ENCODE measurements around the gene MRPS27. TPM values are rescaled to one million over a fixed set of nuclear protein-coding genes. Genes with fewer than 3 reads are reported as not detected.

MRPS27 gene
- total and polyA plus RNA-seq, 2 experiments from 2014 or later = 36.4 to 58.5 TPM

DNA sequence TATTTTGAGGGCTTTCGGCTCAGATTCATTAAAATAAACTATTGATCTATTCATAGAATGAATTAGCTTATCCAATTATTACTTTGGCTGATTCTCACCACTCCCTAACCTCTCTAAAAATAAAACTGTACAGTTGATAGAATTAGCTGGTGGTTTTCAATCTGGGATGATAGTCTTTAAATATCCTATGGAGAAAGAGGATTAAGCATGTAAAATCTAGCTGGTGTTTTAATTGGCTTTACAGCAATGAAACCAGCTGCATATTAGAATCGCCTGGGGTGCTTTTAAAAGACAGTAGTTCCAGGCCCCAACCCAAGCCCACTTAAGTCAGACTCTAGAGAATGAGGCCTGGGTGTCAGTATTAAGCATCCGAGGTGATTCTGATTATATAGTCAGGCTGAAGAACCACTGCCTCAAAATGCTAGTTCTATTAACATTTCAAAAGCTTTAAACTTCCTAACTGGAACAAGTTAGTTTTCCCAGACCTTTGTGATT, 117.7 kb downstream of the MRPS27 start:
- H3K4me2 ChIP-seq (ENCODE audit: unreplicated experiment) = no peak overlapping the region
- H3K27me3 ChIP-seq (replicated peaks; ENCODE audit: insufficient read depth) = no peaks in the 10 kb centered on the region
- in situ Hi-C loops (cut with MboI) = no loop called here
- H3K4me1 ChIP-seq (ENCODE audit: insufficient read depth) = peaks cover 21% of the 10 kb centered on the region
- no peak overlapping the region for H3K9ac ChIP-seq
- H3K9me3 ChIP-seq (ENCODE audit: low read depth) = no peaks in the 10 kb centered on the region
- no peak overlapping the region for H3K4me3 ChIP-seq
- H3K9me2 ChIP-seq (ENCODE audit: insufficient read depth) = no peaks in the 10 kb centered on the region
- no peak overlapping the region for H2AFZ ChIP-seq
- H3K27ac ChIP-seq = no peak overlapping the region
- WGBS, 2 experiments (ENCODE audit: low coverage in 1 of 2, low lambda C conversion rate in 2 of 2, missing lambda C conversion rate in 2 of 2) = 80 to 86% methylated on average over 3 of the region's 3 CpGs
- no peak for DNase-seq
- no peaks in the 10 kb centered on the region for H4K20me1 ChIP-seq (ENCODE audit: insufficient read depth)
- peaks cover 47% of the 10 kb centered on the region for H3K79me2 ChIP-seq (ENCODE audit: insufficient read depth)
- H3K36me3 ChIP-seq (ENCODE audit: low read depth) = peaks cover 85% of the 10 kb centered on the region
- peaks cover 50% of the 10 kb centered on the region for H3F3A ChIP-seq (ENCODE audit: insufficient read depth)
- no peak for TF ChIP-seq EZH2 (IDR thresholded peaks at IDR 0.05; ENCODE audit: insufficient read depth, poor library complexity, severe bottlenecking)
- TF ChIP-seq EZH2phosphoT487 (IDR thresholded peaks at IDR 0.05; ENCODE audit: insufficient read depth, low read depth) = no peak

DNA sequence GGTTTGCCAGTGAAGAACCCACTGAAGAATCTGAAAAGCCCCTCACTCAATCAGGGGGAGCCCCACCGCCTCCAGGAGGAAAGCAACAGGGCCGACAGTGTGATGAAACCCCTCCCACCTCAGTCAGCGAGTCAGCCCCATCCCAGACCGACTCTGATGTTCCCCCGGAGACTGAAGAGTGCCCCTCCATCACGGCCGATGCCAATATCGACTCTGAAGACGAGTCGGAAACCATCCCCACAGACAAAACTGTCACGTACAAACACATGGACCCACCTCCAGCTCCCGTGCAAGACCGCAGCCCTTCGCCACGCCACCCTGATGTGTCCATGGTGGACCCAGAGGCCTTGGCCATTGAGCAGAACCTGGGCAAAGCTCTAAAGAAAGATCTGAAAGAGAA, 120.4 kb downstream of the MRPS27 start:
- Histone ChIP-seq H3K9ac (no peak overlapping the region), H3K9me3 (ENCODE audit: low read depth) (no peaks in the 10 kb centered on the region), H3K79me2 (ENCODE audit: insufficient read depth) (peaks cover 71% of the 10 kb centered on the region), H3K27ac (no peak overlapping the region), H3F3A (ENCODE audit: insufficient read depth) (peaks cover 23% of the 10 kb centered on the region), H3K4me1 (ENCODE audit: insufficient read depth) (peaks cover 4% of the 10 kb centered on the region; the same call in 1 of the 2 replicates), H3K4me2 (ENCODE audit: unreplicated experiment) (no peak overlapping the region), H4K20me1 (ENCODE audit: insufficient read depth) (no peaks in the 10 kb centered on the region), H2AFZ (no peak overlapping the region), H3K27me3 (replicated peaks; ENCODE audit: insufficient read depth) (no peaks in the 10 kb centered on the region), H3K4me3 (no peak overlapping the region), H3K36me3 (ENCODE audit: low read depth) (peaks cover 87% of the 10 kb centered on the region), H3K9me2 (ENCODE audit: insufficient read depth) (no peaks in the 10 kb centered on the region)
- 92 to 93% methylated on average over 11 to 15 of the region's 15 CpGs for WGBS, 2 experiments (ENCODE audit: low coverage in 1 of 2, low lambda C conversion rate in 2 of 2, missing lambda C conversion rate in 2 of 2)
- in situ Hi-C loops (cut with MboI) = no loop called here
- DNase-seq = no peak
- TF ChIP-seq EZH2 (IDR thresholded peaks at IDR 0.05; ENCODE audit: insufficient read depth, poor library complexity, severe bottlenecking) (no peak), EZH2phosphoT487 (IDR thresholded peaks at IDR 0.05; ENCODE audit: insufficient read depth, low read depth) (no peak)

GRCh38 chr5:72197393-72197792, 122.6 kb downstream of the MRPS27 start:
- Histone ChIP-seq H3K79me2 (ENCODE audit: insufficient read depth) (peaks cover 85% of the 10 kb centered on the region), H3K27me3 (replicated peaks; ENCODE audit: insufficient read depth) (no peaks in the 10 kb centered on the region)

GRCh38 chr5:72195581-72195980, 124.5 kb downstream of the MRPS27 start:
- H3K79me2 ChIP-seq (ENCODE audit: insufficient read depth) = peaks cover 83% of the 10 kb centered on the region
- in situ Hi-C loops (cut with MboI) = no loop called here
- H3K4me3 ChIP-seq = no peak overlapping the region
- H3K27me3 ChIP-seq (replicated peaks; ENCODE audit: insufficient read depth) = no peaks in the 10 kb centered on the region
- H3F3A ChIP-seq (ENCODE audit: insufficient read depth) = peaks cover 4% of the 10 kb centered on the region
- 93 to 95% methylated on average over 10 of the region's 10 CpGs for WGBS, 2 experiments (ENCODE audit: low coverage in 1 of 2, low lambda C conversion rate in 2 of 2, missing lambda C conversion rate in 2 of 2)
- H3K9me2 ChIP-seq (ENCODE audit: insufficient read depth) = no peaks in the 10 kb centered on the region
- DNase-seq = no peak
- no peak overlapping the region for H3K9ac ChIP-seq
- H3K36me3 ChIP-seq (ENCODE audit: low read depth) = peaks cover 80% of the 10 kb centered on the region
- H3K4me2 ChIP-seq (ENCODE audit: unreplicated experiment) = no peak overlapping the region
- no peak overlapping the region for H2AFZ ChIP-seq
- H3K27ac ChIP-seq = no peak overlapping the region
- H4K20me1 ChIP-seq (ENCODE audit: insufficient read depth) = no peaks in the 10 kb centered on the region
- TF ChIP-seq EZH2 (IDR thresholded peaks at IDR 0.05; ENCODE audit: insufficient read depth, poor library complexity, severe bottlenecking) (no peak), EZH2phosphoT487 (IDR thresholded peaks at IDR 0.05; ENCODE audit: insufficient read depth, low read depth) (no peak)
- H3K4me1 ChIP-seq (ENCODE audit: insufficient read depth) = no peaks in the 10 kb centered on the region
- no peaks in the 10 kb centered on the region for H3K9me3 ChIP-seq (ENCODE audit: low read depth)

More at GRCh38 chr5:72197393-72197792, 122.6 kb downstream of the MRPS27 start:
- H3F3A ChIP-seq (ENCODE audit: insufficient read depth) = peaks cover 2% of the 10 kb centered on the region
- no peaks in the 10 kb centered on the region for H3K4me1 ChIP-seq (ENCODE audit: insufficient read depth)
- H3K9me2 ChIP-seq (ENCODE audit: insufficient read depth) = no peaks in the 10 kb centered on the region
- H3K4me3 ChIP-seq = no peak overlapping the region
- in situ Hi-C loops (cut with MboI) = no loop called here
- no peak for DNase-seq
- H3K36me3 ChIP-seq (ENCODE audit: low read depth) = peaks cover 81% of the 10 kb centered on the region
- H2AFZ ChIP-seq = no peak overlapping the region
- H3K9ac ChIP-seq = no peak overlapping the region
- no peaks in the 10 kb centered on the region for H4K20me1 ChIP-seq (ENCODE audit: insufficient read depth)
- H3K4me2 ChIP-seq (ENCODE audit: unreplicated experiment) = no peak overlapping the region
- 88 to 89% methylated on average over 5 of the region's 5 CpGs for WGBS, 2 experiments (ENCODE audit: low coverage in 1 of 2, low lambda C conversion rate in 2 of 2, missing lambda C conversion rate in 2 of 2)
- H3K9me3 ChIP-seq (ENCODE audit: low read depth) = no peaks in the 10 kb centered on the region
- no peak for TF ChIP-seq EZH2 (IDR thresholded peaks at IDR 0.05; ENCODE audit: insufficient read depth, poor library complexity, severe bottlenecking)
- no peak for TF ChIP-seq EZH2phosphoT487 (IDR thresholded peaks at IDR 0.05; ENCODE audit: insufficient read depth, low read depth)
- no peak overlapping the region for H3K27ac ChIP-seq

GRCh38 chr5:72194846-72195245, 125.2 kb downstream of the MRPS27 start:
- Histone ChIP-seq H3K4me3 (no peak overlapping the region), H3K36me3 (ENCODE audit: low read depth) (peaks cover 80% of the 10 kb centered on the region), H3K9ac (no peak overlapping the region), H3K9me2 (ENCODE audit: insufficient read depth) (no peaks in the 10 kb centered on the region), H3K4me1 (ENCODE audit: insufficient read depth) (no peaks in the 10 kb centered on the region), H2AFZ (no peak overlapping the region), H3K4me2 (ENCODE audit: unreplicated experiment) (no peak overlapping the region), H3K27me3 (replicated peaks; ENCODE audit: insufficient read depth) (no peaks in the 10 kb centered on the region), H3K27ac (no peak overlapping the region), H3F3A (ENCODE audit: insufficient read depth) (peaks cover 4% of the 10 kb centered on the region), H3K79me2 (ENCODE audit: insufficient read depth) (peaks cover 83% of the 10 kb centered on the region), H3K9me3 (ENCODE audit: low read depth) (no peaks in the 10 kb centered on the region), H4K20me1 (ENCODE audit: insufficient read depth) (no peaks in the 10 kb centered on the region)
- TF ChIP-seq EZH2phosphoT487 (IDR thresholded peaks at IDR 0.05; ENCODE audit: insufficient read depth, low read depth) (no peak), EZH2 (IDR thresholded peaks at IDR 0.05; ENCODE audit: insufficient read depth, poor library complexity, severe bottlenecking) (no peak)
- 96 to 98% methylated on average over 6 of the region's 6 CpGs for WGBS, 2 experiments (ENCODE audit: low coverage in 1 of 2, low lambda C conversion rate in 2 of 2, missing lambda C conversion rate in 2 of 2)
- DNase-seq = no peak
- in situ Hi-C loops (cut with MboI) = no loop called here

All from GM23248 (cell line).